Motor neuron (in vitro differentiated cells): Measurements from ENCODE around the gene KRT2. TPM values are rescaled to one million over a fixed set of nuclear protein-coding genes. Genes with fewer than 3 reads are reported as not detected.

Experiments
- ATAC-seq, 8 experiments: fragments of 200-7000 bp; cut with Tn5 transposase; replicated peaks in 6 of 8; 2 replicates each; pipeline ENCODE4 v1.8.0; 2021; ENCODE audit warnings: mild to moderate bottlenecking in 8 of 8, moderate library complexity in 8 of 8
- H3K27ac ChIP-seq, 2 donors: fragments of 250-450 bp; sonication (Bioruptor Pico); 2 replicates each; pipeline ENCODE4 v1.9.0; 2021; ENCODE audit warnings: antibody characterized with exemption in 2 of 2, mild to moderate bottlenecking in 2 of 2, moderate library complexity in 1 of 2
- H3K4me1 ChIP-seq, 2 donors: fragments of 250-450 bp; sonication (Bioruptor Pico); replicated peaks in 1 of 2; 2 replicates each; pipeline ENCODE4 v1.6.1; 2021; ENCODE audit warnings: antibody characterized with exemption in 2 of 2, mild to moderate bottlenecking in 2 of 2, moderate library complexity in 1 of 2
- H3K4me3 ChIP-seq, 5 donors: fragments of 250-450 bp; sonication (Bioruptor Pico); 2 replicates each; pipeline ENCODE4 v1.9.0; 2021; ENCODE audit warnings: antibody characterized with exemption in 5 of 5, mild to moderate bottlenecking in 5 of 5, moderate library complexity in 4 of 5
- WGBS, 10 experiments: fragments of 450-650 bp; shearing (Covaris generic); methylation state at CpG; one replicate each; pipeline ENCODE4 v1.0.0; 2022; 5-methylcytosine and 5-hydroxymethylcytosine counted together
- in situ Hi-C, 9 experiments: fragments of 400-800 bp; cut with MboI; loops; one replicate each; pipeline ENCODE4 v1.15.0; 2021; ENCODE audit warnings: low sequenced_read_pairs in 9 of 9, low pct_unique_long_range_greater_than_20kb in 2 of 9; ENCODE audit not compliant: unreplicated experiment in 9 of 9
- total RNA-seq, 8 experiments: library from RNA; unstranded; fragments of 300-600 nt; gene quantifications; 2 replicates each; pipeline versions ENCODE4 v1.2.3 to v1.2.4, GENCODE V29; 2022

KRT2 gene
- total RNA-seq, 8 experiments from 2014 or later, result 0.08 to 0.62 (median 0.35) TPM; not detected in 4

DNA sequence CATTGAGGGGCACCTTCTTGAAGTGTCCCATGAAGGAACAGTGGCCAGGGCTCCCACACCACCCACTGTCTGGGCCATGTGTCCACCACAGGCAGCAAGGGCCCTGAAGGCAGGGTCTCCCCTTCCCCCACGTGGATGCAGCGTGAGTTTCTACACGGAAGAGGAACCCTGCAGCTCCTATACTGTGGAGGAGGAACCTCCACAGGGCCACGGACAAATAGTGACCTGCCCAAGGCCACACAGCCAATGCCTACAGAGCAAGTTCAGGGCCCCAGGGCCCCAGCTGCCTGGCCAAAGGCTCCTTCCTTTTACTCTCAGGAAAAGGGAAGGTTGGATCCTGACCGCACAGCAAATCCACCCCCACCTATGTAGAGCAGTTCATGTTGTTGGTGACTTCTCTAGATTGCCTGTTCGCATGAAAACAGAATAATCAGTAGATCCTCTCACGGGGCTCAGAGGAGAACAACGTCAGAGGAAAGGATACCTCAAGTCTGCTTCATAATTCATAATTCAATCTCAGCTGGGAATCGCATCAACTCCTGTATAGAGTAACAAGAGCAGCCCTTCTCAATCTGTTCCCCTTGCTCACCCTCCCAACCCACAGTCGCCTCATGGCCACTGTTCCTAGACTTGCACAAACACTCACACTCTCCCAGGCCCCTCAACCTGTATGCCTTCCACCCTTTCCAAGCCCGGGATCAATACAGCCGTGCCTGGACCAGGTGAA, 22.6 kb downstream of the KRT2 start:
- in situ Hi-C loops, result no loop called here
- no peak overlapping the region for H3K4me3 ChIP-seq
- 43 to 100% (median 63%) methylated on average over 1 to 12 of the region's 12 CpGs; no CpG with 5 or more reads in 2 of the 10 experiments for WGBS, 10 experiments
- H3K27ac ChIP-seq, result no peak overlapping the region
- no peaks in the 10 kb centered on the region for H3K4me1 ChIP-seq
- ATAC-seq, result no peak

DNA sequence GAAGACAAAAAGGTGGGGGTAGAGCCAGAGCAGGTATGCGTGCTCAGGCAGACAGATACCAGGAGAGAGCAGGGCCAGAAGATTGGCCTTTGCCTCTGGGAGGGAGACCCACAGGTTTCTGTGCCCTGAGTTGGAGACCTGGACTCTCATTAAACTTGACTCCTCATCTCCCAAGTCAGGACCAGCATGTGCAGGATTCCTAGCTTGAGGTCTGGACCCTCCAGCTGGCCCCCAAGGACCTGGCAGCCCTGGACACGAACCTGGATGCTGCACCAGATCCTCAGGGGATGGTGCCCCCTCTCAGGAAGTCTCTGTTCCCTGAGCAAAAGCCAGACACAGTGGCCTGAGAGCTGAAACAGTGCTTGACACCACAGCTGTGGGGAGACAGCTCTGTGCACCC, 23.2 kb downstream of the KRT2 start:
- H3K27ac ChIP-seq, result no peak overlapping the region
- no peak for ATAC-seq
- H3K4me3 ChIP-seq, result no peak overlapping the region
- in situ Hi-C loops, result no loop called here
- no peaks in the 10 kb centered on the region for H3K4me1 ChIP-seq
- WGBS, 10 experiments, result 56 to 57% (median 57%) methylated on average over 1 to 2 of the region's 2 CpGs; no CpG with 5 or more reads in 7 of the 10 experiments

DNA sequence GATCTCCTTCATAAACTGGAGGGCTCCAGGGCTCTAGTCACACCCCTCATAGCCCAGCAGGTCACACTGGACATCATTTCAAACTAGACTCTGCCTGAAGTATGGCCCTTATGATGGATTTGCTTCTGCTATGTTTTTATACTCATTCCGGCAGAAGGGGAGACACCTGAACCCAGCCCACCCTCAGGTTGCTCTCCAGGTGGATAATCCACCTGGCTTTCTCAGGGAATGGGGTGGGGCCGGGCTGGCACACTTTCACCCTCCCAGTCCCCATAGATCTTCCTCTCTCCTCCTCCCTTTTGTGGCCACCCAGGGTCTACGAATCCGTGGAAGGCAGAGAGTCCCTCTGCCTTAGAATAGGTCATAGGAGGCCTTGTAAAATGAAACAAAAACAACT, 23.9 kb downstream of the KRT2 start:
- H3K4me3 ChIP-seq, result no peak overlapping the region
- no peak overlapping the region for H3K27ac ChIP-seq
- in situ Hi-C loops, result no loop called here
- no peaks in the 10 kb centered on the region for H3K4me1 ChIP-seq
- no peak for ATAC-seq
- 8 to 83% (median 49%) methylated on average over 1 to 4 of the region's 4 CpGs; no CpG with 5 or more reads in 2 of the 10 experiments for WGBS, 10 experiments

DNA sequence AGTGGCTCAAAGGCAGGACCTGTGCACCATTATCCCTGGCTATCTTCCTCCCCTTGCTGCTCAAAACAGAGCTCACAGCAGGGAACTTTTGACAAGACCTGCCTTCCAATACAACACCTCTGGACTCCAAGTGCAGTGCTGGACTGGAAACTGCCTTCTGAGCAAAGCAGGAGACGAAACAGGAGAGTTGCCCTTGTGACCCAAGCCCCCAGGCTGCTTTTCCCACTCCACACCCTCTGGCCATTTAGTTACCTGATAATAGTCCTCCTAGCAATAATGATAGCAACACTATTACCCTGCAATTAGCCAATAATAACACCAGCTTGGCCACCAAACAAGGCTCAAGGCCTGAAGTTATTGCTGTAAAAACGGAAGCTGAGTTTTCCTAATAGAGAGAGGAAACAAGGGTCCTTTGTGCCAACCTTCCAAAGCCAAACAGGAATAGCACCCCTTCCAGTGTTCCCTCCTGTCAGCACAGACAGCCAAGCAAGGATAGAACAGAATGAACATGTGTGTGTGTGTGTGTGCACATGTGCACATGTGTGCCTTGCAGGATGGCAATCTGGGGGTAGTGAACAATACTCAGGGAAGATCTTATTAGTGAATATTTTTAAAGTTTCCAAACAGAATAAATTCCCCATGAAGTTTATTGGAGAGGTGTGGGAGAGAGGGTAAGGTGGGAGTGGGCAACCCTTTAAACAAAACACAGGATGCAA, 24.5 kb downstream of the KRT2 start:
- Histone ChIP-seq H3K4me3 (no peak overlapping the region), H3K4me1 (no peaks in the 10 kb centered on the region), H3K27ac (no peak overlapping the region)
- no peak for ATAC-seq
- in situ Hi-C loops, result no loop called here
- WGBS, 10 experiments, result 0 to 40% (median 20%) methylated on average over 1 to 2 of the region's 2 CpGs; no CpG with 5 or more reads in 6 of the 10 experiments

DNA sequence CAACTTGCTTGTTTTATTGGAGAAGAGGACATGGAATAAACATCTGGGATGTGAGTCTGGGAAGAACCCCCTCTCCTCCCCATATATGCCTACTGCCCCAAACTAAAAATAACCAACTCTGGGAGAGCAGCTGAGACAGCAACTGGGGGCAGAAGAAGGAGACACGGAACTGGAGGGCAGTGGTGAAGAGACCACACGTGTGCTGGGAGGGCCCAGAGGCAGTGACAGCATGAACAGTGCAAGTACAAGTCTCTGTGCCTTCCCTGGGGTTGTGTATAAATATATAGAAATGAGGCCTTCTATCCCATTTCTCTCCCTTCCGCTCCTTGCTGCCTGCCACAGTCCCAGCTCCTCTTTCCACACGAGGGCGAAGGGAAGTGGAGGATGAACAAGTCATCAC, 29.7 kb downstream of the KRT2 start:
- Histone ChIP-seq H3K4me1 (no peaks in the 10 kb centered on the region), H3K27ac (no peak overlapping the region), H3K4me3 (no peak overlapping the region)
- ATAC-seq, result no peak
- in situ Hi-C loops, result no loop called here
- WGBS, 10 experiments, result 40 to 76% (median 50%) methylated on average over 2 to 5 of the region's 5 CpGs; no CpG with 5 or more reads in 4 of the 10 experiments

DNA sequence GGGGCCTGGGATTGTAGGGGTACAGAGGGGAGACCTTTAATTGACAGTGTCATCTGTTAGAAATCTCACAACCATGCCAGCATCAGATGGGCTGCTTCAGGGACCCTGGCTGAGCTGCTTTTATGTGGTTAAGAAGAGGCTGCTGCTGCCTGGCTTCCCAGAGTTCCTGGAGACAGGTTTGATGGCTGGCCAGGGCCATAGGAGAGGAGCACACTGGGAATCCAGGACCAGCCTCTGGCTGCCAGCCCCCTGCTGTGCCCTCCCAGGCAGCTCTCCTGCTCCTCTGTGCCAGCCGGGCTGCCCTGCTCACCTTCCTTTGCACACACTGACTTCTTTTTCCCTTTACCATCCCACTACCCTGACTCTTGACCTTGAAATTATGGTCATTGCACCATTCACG, 33.1 kb downstream of the KRT2 start:
- no peak for ATAC-seq
- no peak overlapping the region for H3K27ac ChIP-seq
- no peaks in the 10 kb centered on the region for H3K4me1 ChIP-seq
- WGBS, 10 experiments, result 0 to 100% (median 83%) methylated on average over 1 to 2 of the region's 2 CpGs; no CpG with 5 or more reads in 4 of the 10 experiments
- in situ Hi-C loops, result no loop called here
- H3K4me3 ChIP-seq, result no peak overlapping the region

DNA sequence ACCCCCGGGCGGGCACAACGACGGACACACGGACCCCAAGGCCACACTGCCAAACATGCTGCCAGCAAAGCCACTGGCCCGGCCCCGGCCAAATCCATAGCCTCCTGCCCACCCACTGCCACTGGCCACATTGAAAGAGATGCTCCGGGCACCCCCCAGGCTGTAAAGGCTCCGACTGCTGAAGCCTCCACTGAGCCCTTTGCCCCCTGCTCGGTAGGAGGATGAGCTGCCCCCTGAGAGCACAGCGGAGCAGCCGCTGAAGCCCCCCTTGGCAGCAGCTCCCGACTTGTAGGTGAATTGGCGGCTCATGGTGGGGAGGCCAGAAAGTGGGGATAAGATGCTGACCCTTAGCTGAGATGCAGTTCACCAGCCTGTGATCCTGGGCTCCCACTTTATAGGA, 33.8 kb downstream of the KRT2 start, which contains the start of gene KRT73:
Gene KRT73, minus strand, starts transcription at position 344 of the 400 bp plus-strand sequence. Its CDS starts 35 bp downstream, at position 309.
- Histone ChIP-seq H3K27ac (no peak within 1 kb of the TSS), H3K4me3 (no peak within 1 kb of the TSS), H3K4me1 (no peaks in the 10 kb centered on the region)
- WGBS, 10 experiments, result 14 to 60% methylated on average over 2 of the region's 14 CpGs; no CpG with 5 or more reads in 8 of the 10 experiments
- in situ Hi-C loops, result no loop called here
- ATAC-seq, result no peak

DNA sequence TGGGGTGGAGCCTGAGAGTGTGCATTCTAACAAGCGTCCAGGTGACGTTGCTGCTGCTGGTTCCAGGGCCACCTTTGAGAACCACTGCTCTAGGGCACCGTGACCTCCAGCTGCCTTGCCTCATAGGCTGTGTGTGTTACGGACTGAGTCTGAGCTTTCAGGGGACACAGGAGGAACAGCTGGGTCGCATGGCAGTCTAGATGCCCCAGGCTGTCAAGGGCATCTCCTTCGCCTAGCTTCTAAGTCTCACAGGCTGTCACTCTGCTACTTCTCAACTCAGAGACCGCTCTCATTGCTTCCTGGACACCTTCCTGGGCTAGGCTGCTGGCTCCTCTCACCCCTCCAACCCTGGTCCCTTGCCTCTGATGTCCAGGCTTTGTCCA, 34.6 kb downstream of the KRT2 start:
- Histone ChIP-seq H3K4me1 (no peaks in the 10 kb centered on the region), H3K4me3 (no peak overlapping the region), H3K27ac (no peak overlapping the region)
- 20 to 83% (median 60%) methylated on average over 1 to 5 of the region's 7 CpGs; no CpG with 5 or more reads in 5 of the 10 experiments for WGBS, 10 experiments
- in situ Hi-C loops, result no loop called here
- no peak for ATAC-seq

DNA sequence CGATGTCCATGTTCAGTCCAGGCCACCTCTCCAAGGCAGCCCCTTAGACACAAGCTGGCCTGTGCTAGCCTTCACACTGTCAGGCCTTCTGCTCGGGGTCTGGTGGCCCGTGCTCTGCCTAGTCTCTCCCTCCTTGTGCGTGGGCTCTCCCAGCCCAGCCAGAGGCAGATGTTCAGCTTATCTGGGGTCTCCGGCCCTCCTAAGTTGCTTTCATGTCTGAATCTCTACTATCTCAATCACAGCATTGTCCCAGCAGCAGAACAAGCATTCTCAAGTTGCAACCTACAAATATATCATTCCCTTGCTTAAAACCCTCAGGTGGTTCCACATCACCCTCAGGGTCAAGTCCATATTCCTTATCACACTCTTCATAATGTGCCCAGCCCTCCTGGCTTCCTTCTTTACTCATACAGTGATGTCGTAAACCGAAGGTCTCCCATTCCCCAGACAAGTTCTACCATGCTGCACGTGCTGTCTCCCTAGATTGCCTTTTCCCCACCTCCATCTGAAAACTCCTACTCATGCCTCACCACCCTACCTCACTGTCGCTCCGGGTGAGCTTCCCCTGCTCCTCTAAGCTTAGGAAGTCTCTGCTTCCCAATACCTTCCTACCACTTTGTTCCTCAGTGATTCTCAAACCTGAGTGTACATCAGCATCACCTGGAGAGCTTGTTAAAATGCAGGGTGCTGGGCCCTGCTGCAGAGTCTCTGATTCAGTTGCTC, 35.2 kb downstream of the KRT2 start:
- H3K4me3 ChIP-seq, result no peak overlapping the region
- H3K4me1 ChIP-seq, result no peaks in the 10 kb centered on the region
- 65 to 93% (median 77%) methylated on average over 1 to 9 of the region's 10 CpGs; no CpG with 5 or more reads in 4 of the 10 experiments for WGBS, 10 experiments
- H3K27ac ChIP-seq, result no peak overlapping the region
- in situ Hi-C loops, result no loop called here
- no peak for ATAC-seq

DNA sequence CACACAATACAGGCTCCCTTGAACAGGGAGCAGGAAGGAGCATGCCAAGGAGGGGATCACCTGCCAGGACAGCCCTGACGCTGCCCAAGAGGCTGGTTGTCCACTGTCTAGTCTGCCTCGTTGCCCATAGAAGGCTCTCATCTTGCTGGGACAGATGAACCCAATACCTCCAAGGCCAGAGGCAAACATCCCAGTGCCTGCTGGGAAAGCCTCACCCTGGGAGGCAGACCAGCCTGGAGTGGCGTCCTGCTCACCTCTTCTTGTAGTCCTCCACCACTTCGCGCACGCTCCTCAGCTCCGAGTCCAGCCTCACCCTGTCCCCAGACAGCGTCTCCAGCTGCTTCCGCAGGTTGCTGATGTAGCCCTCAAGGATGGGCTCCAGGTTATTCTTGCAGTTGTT, 36.1 kb downstream of the KRT2 start:
- WGBS, 10 experiments, result 40 to 100% (median 82%) methylated on average over 1 to 8 of the region's 9 CpGs; no CpG with 5 or more reads in 5 of the 10 experiments
- H3K4me1 ChIP-seq, result no peaks in the 10 kb centered on the region
- H3K27ac ChIP-seq, result no peak overlapping the region
- H3K4me3 ChIP-seq, result no peak overlapping the region
- no peak for ATAC-seq
- in situ Hi-C loops, result no loop called here

DNA sequence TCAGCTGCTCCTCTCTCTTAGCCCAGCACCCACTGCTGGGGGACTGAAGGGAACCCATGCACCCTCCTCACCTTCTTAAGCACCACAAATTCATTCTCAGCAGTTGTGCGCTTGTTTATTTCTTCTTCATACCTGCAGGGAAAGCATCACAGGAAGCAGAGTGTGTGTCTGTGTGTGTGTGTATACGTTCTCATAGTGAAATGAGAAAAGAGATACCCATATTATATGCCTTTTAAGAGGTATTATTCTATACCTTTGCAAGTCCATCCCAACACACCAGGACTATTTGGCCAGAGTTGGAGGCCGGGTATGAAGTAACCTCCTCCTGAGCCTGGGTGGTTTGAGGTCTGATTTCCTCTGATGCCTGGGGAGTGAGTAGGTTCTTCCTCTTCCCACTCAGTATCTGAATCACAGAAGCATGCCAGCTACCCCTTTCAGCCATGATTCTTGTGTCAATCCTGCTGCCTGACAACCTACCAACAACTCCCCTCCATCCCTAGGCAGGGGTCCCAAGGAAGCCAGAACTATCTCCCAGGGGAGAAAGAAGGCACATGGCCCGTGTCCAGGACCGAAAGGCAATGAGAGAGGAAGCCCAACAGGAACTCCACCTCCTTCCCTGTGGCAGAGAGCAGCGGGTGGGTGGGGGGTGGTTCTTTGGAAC, 36.7 kb downstream of the KRT2 start:
- no peak overlapping the region for H3K27ac ChIP-seq
- no peak for ATAC-seq
- H3K4me1 ChIP-seq, result no peaks in the 10 kb centered on the region
- WGBS, 10 experiments, result 10 to 85% (median 50%) methylated on average over 1 to 3 of the region's 6 CpGs; no CpG with 5 or more reads in 1 of the 10 experiments
- H3K4me3 ChIP-seq, result no peak overlapping the region
- in situ Hi-C loops, result no loop called here

DNA sequence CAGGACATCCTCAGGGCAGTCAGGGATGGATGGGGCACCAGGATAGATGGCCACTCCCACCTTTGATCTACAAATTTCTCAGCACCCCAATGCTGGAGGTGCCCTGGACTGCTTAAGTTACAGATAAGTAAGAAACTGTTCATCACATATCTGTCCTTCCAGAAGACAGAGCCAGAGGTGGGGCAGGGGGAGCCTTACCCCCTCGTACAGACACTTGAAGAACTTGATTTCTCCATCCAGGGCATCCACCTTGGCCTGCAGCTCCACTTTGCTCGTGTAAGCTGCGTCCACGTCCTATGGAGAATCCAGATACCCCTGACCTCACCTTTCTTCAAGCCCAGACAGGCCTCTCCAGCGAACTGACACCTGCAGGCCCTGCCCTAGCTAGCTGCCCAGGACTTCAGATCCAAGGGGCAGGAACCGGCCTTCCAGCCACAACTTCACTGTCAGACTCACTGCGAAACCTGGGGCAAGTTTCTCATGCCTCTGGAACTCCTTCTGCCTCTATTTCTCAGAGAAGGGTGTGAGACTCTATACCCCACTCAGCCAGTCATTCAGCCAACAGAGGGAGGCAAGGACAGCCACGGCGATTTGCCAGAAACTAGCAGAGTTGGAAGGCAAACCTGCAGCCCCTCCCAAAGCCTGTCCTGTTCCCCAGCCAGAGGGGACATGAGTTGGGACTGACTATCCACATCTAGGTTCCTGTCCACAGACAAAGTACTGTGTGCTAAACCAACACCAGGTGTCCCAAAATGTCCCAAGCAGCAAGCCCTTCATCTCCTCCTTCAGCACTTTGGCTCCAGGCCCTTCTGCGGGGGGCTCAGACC, 37.4 kb downstream of the KRT2 start:
- no peak overlapping the region for H3K27ac ChIP-seq
- WGBS, 10 experiments, result 20 to 72% (median 60%) methylated on average over 1 to 7 of the region's 10 CpGs; no CpG with 5 or more reads in 2 of the 10 experiments
- H3K4me1 ChIP-seq, result no peaks in the 10 kb centered on the region
- ATAC-seq, result no peak
- no peak overlapping the region for H3K4me3 ChIP-seq
- in situ Hi-C loops, result no loop called here
